IPS DF 6.9 (cell line): ENCODE results near the gene TNFRSF4.
"Not testable (repeated sequence)": the region's sequence is repeated elsewhere in the genome, so short reads cannot be mapped to it uniquely, and the experiment has no call there.

Experiments used
- DNase-seq: peaks from one replicate; pipeline ENCODE4 v3.0.0-alpha.2; 2013; ENCODE audit warnings: low read depth, low spot score
- H3K27ac ChIP-seq: one replicate; pipeline ENCODE4 v1.5.1; 2013; ENCODE audit warnings: low read length, control low read depth
- H3K27me3 ChIP-seq: 2 replicates; pipeline ENCODE4 v1.6.1; 2013; ENCODE audit warnings: mild to moderate bottlenecking, low read length; ENCODE audit not compliant: control insufficient read depth, insufficient read depth
- H3K36me3 ChIP-seq: 2 replicates; pipeline ENCODE4 v1.6.1; 2013; ENCODE audit warnings: low read length; ENCODE audit not compliant: control insufficient read depth, insufficient read depth
- H3K4me1 ChIP-seq: 2 replicates; pipeline ENCODE4 v1.6.1; 2013; ENCODE audit warnings: low read length; ENCODE audit not compliant: control insufficient read depth, insufficient read depth
- H3K4me3 ChIP-seq: 2 replicates; pipeline ENCODE4 v1.5.1; 2013; ENCODE audit warnings: mild to moderate bottlenecking, low read length
- H3K9me3 ChIP-seq: 2 replicates; pipeline ENCODE4 v1.6.1; 2013; ENCODE audit warnings: low read length, inconsistent platforms; ENCODE audit not compliant: control insufficient read depth, insufficient read depth
- WGBS: extraction: QIAGEN DNeasy Blood & Tissue Kit; methylation state at CpG from one replicate; pipeline ENCODE4 v1.1.7; 2013; ENCODE audit warnings: mixed read lengths, missing lambda C conversion rate; ENCODE audit not compliant: insufficient read length, insufficient coverage; 5-methylcytosine and 5-hydroxymethylcytosine counted together

The TNFRSF4 gene

DNA sequence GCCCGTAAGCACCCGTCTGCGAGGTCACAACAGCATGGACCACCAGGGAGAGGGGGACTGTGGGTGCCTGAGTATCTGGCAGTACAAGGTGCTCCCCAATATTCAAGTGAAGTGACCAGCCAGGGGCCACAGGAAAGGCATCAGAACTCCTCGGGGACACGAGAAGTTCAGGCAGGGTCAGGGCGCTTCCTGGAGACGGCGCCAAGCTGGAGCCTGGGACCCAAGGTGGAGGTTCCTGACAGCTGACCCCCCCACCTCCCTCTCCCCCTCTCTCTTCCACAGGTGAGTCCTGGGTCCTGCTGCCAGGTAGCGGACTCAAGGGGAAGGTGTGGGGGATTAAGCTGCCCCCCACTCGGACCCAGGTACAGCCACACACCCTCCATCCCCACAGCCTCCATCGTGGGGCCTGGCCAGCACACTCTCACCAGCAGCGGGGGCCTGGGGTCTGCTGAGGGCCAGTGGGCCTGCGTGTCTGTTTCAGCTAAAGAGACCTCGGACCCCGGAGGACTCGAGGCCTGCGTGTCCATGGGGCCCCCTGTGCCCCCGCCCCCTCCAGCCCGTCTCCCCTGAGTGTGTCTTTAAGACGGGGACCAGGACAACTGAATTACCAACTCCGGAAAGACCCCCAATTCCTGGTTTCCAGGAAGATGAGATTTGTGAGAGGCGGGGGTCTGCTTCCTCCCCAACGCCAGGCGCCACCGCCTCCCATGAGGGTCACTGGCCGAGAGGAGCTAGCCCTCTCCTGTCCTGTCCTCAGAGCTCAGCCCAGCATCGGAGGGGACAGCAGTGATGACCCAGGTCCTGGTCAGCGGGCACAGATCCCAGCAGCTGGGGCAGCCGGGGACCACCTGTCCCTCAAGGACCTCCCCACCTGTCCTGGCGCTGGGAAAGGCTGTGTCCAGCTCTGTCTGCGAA lies 13.7 kb downstream of the TNFRSF4 start:
- DNase-seq, result no peak
- no peak overlapping the region for H3K27ac ChIP-seq
- H3K36me3 ChIP-seq, result no peaks in the 10 kb centered on the region
- no peak overlapping the region; the same call in 1 of the 2 replicates for H3K4me3 ChIP-seq
- no peaks in the 10 kb centered on the region for H3K9me3 ChIP-seq
- H3K4me1 ChIP-seq, result peaks cover 3% of the 10 kb centered on the region; the same call in 1 of the 2 replicates
- no peaks in the 10 kb centered on the region for H3K27me3 ChIP-seq
- no CpG with 5 or more reads among the region's 31 CpGs for WGBS

DNA sequence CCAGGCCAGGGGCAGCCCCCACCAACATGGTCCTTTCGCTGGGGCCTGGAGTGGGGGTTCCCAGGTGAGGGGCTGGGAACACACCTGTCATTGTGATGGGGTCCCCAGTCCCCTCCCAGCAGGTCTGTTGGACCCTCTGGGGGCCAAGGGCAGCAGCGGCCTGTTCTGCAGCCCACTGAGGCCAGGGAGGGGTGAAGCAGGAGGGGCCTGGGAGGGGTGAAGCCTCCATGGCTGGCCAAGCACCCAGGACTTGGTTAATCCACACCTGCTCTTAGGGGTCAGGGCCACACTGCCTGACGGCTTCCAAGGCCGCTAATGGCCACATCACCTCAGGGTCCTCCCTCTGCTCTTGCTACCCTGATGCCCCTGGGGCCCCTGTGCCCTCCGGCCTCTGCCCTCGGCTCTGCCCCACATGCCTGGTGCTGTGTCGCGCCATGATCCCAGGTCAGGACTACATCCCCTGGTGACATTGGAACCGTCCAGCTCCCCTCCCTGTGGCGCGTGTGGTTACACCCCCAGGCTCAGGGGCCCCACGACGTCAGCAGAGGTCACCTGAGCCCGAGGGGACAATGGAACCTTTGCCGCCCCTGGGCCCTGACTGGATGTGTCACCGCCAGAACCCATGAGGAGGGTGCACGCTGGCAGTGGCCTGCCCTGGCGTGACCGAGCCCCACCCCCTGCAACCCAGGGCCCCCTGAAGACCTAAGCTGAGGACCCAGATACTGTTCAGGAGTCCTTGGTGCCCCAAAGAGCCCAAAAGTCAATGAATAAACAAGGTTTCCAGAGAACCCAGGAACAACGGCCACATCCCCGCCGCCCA lies 14.6 kb downstream of the TNFRSF4 start:
- Histone ChIP-seq H3K4me3 (no peak overlapping the region), H3K27me3 (no peaks in the 10 kb centered on the region), H3K9me3 (no peaks in the 10 kb centered on the region), H3K36me3 (no peaks in the 10 kb centered on the region), H3K27ac (no peak overlapping the region), H3K4me1 (peaks cover 3% of the 10 kb centered on the region; the same call in 1 of the 2 replicates)
- no peak for DNase-seq
- no CpG with 5 or more reads among the region's 22 CpGs for WGBS

GRCh38 chr1:1198423-1199140 lies 15.4 kb downstream of the TNFRSF4 start:
- Histone ChIP-seq H3K4me3 (no peak overlapping the region), H3K27me3 (no peaks in the 10 kb centered on the region), H3K36me3 (no peaks in the 10 kb centered on the region), H3K27ac (no peak overlapping the region), H3K4me1 (peaks cover 3% of the 10 kb centered on the region; the same call in 1 of the 2 replicates), H3K9me3 (no peaks in the 10 kb centered on the region)
- no CpG with 5 or more reads among the region's 23 CpGs for WGBS
- no peak for DNase-seq

DNA sequence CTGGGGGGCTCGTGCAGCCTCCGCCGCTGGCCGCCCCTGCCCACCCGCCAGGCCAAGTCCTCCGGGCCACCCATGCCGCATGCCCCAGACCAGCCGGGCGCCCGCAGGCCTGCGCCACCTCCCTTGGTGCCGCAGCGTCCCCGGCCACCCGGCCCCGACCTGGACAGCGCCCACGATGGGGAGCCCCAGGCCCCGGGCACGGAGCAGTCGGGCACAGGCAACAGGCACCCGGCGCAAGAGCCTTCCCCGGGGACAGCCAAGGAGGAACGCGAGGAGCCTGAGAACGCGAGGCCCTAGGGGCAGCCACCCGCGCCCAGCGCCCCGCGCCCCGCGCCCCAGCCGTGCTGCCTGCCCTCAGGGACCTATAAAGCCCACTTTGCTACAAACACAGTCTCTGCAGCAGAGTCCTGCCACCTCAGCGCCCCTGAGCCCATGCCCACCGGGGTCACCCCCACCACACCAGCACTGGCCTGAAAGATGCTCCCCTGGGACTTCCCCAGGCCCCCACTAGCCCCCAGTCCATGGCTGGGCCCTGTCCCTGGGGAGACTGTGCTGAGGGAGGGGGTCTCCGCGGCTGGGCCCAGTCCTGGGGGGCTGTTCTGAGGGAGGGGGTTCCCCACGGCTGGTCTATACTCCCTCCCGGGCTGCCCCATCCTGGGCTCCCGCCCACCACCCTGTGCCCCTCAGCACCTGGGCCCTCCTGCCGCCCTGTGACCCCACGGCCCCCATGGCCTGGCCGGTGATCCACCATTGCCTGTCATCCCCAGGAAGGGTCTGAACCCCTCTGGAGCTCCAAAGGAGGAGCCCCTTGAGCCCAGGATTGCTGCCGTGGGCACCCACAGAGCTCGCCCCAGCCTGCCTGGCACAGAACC lies 16.2 kb downstream of the TNFRSF4 start:
- no peak overlapping the region for H3K4me3 ChIP-seq
- peaks cover 3% of the 10 kb centered on the region; the same call in 1 of the 2 replicates for H3K4me1 ChIP-seq
- H3K9me3 ChIP-seq, result no peaks in the 10 kb centered on the region
- H3K36me3 ChIP-seq, result no peaks in the 10 kb centered on the region
- no peak overlapping the region for H3K27ac ChIP-seq
- no CpG with 5 or more reads among the region's 48 CpGs for WGBS
- H3K27me3 ChIP-seq, result no peaks in the 10 kb centered on the region
- no peak for DNase-seq

- Histone ChIP-seq H3K27ac (no peak overlapping the region), H3K27me3 (no peaks in the 10 kb centered on the region), H3K9me3 (no peaks in the 10 kb centered on the region), H3K4me3 (no peak overlapping the region), H3K36me3 (no peaks in the 10 kb centered on the region), H3K4me1 (peaks cover 3% of the 10 kb centered on the region; the same call in 1 of the 2 replicates)
- DNase-seq, result no peak
- no CpG with 5 or more reads among the region's 8 CpGs for WGBS
Observed at GRCh38 chr1:1197188-1197500, 16.8 kb downstream of the TNFRSF4 start.

DNA sequence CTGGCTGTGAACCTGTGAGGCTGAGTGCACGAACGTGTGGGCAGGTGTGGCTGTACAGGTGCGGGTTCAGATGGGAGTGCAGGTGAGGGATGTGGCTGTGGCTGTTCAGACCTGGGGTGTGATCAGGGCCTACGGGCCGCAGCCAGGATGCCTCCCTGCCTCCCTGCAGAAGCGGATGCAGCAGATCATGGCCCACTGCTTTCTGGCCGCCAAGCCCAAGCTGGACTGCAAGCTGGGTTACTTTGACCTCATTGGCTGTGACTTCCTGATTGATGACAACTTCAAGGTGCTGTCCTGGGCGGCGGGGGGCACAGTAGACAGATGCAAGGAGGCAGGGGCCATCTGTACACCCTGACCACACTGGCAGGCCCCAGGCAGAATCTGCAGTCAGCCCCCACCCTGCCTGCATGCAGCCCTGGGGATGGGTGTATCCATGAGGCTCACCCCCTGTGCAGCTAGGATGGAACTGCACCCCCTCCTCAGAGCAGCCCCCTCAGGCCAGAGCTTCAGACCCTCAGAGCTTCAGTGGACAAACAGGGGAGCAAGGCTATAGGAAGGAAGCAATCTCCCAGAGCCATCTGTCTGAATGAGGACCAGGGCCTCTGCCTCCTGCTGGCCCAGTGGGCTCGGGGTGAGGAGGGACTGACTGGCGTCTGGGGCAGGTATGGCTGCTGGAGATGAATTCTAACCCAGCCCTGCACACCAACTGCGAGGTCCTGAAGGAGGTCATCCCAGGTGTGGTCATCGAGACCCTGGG lies 17.3 kb downstream of the TNFRSF4 start:
- Histone ChIP-seq H3K4me3 (no peak overlapping the region), H3K4me1 (peaks cover 3% of the 10 kb centered on the region; the same call in 1 of the 2 replicates), H3K27me3 (no peaks in the 10 kb centered on the region), H3K27ac (no peak overlapping the region), H3K36me3 (no peaks in the 10 kb centered on the region), H3K9me3 (no peaks in the 10 kb centered on the region)
- WGBS, result no CpG with 5 or more reads among the region's 13 CpGs
- no peak for DNase-seq

- not testable (repeated sequence) for H3K9me3 ChIP-seq, H3K27ac ChIP-seq, H3K27me3 ChIP-seq, H3K36me3 ChIP-seq, H3K4me3 ChIP-seq, H3K4me1 ChIP-seq, DNase-seq
- no CpG with 5 or more reads among the region's 6 CpGs for WGBS
Observed at GRCh38 chr1:1195726-1196125, 18.2 kb downstream of the TNFRSF4 start.

- H3K4me1 ChIP-seq, result no peaks in the 10 kb centered on the region; the same call in 1 of the 2 replicates
- H3K36me3 ChIP-seq, result no peaks in the 10 kb centered on the region
- H3K27ac ChIP-seq, result no peak overlapping the region
- H3K4me3 ChIP-seq, result no peak overlapping the region
- no CpG with 5 or more reads among the region's 3 CpGs for WGBS
- H3K9me3 ChIP-seq, result no peaks in the 10 kb centered on the region
- H3K27me3 ChIP-seq, result no peaks in the 10 kb centered on the region
- no peak for DNase-seq
Observed at GRCh38 chr1:1194723-1195122, 19.2 kb downstream of the TNFRSF4 start.

DNA sequence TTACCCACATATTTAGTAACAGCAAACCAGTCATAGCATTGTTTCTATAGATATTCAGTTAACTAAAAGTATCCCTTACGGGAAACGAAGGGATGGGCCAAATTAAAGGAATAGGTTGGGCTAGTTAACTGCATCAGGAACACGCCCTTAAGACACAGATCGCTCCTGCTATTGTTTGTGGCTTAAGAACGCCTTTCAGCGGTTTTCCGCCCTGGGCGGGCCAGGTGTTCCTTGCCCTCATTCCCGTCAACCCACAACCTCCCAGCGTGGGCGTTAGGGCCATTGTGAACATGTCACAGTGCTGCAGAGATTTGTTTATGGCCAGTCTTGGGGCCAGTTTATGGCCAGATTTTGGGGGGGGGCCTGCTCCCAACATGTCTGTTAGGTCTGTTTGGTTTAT lies 22.2 kb downstream of the TNFRSF4 start:
- H3K27ac ChIP-seq, result no peak overlapping the region
- no peak overlapping the region for H3K4me3 ChIP-seq
- no peaks in the 10 kb centered on the region for H3K27me3 ChIP-seq
- WGBS, result no CpG with 5 or more reads among the region's 11 CpGs
- H3K36me3 ChIP-seq, result no peaks in the 10 kb centered on the region
- no peaks in the 10 kb centered on the region for H3K9me3 ChIP-seq
- no peaks in the 10 kb centered on the region for H3K4me1 ChIP-seq
- DNase-seq, result no peak
